ENCODE data around the gene GAA. TPM values are rescaled to one million over a fixed set of nuclear protein-coding genes. Genes with fewer than 3 reads are reported as not detected.

Gene GAA
- 68.4 and 78.4 TPM in 2 replicates for total RNA-seq (2014; rRNA removed; shearing (Covaris generic))

DNA sequence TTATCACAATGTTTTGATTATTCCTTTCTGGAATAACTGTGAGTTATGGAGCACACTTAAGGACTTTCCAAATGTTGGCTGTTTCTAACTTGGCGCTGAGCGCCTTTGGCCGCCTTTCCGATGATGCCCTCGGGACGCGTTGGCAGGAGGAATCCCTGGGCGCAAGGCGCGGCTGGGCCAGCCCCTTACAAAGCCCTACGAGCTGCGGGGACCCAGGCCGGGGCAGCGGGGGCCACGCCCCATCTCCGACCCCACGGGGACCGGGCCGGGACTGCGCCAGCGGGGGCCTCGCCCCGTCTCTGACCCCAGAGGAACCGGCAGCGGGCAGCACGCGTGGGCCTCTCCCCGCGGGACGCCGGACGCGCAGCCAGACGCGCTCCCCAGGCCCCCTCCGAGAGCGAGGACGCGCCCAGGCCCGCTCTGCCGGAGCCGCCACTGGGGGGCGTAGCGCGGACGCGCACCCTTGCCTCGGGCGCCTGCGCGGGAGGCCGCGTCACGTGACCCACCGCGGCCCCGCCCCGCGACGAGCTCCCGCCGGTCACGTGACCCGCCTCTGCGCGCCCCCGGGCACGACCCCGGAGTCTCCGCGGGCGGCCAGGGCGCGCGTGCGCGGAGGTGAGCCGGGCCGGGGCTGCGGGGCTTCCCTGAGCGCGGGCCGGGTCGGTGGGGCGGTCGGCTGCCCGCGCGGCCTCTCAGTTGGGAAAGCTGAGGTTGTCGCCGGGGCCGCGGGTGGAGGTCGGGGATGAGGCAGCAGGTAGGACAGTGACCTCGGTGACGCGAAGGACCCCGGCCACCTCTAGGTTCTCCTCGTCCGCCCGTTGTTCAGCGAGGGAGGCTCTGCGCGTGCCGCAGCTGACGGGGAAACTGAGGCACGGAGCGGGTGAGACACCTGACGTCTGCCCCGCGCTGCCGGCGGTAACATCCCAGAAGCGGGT is at the start of gene GAA:
TSS of gene GAA (plus strand) at position 571 of the 935 bp plus-strand sequence. CDS start 3,006 bp downstream, outside the sequence.
- Histone ChIP-seq H3K4me3 (ENCODE audit: insufficient read depth, low read depth, low read length) (peak within 1 kb of the TSS; percentile 94), H3K36me3 (replicated peaks; ENCODE audit: control insufficient read depth, insufficient read depth, low read length) (no peaks in the 10 kb centered on the region), H3K27me3 (ENCODE audit: control insufficient read depth, insufficient read depth, low read length) (peaks cover 2% of the 10 kb centered on the region; the same call in 1 of the 2 replicates)
- DNase-seq = peak; percentile 100

GRCh38 chr17:80051681-80052080 is 49.7 kb upstream of the GAA start:
- Histone ChIP-seq H3K27me3 (ENCODE audit: control insufficient read depth, insufficient read depth, low read length) (no peaks in the 10 kb centered on the region), H3K36me3 (replicated peaks; ENCODE audit: control insufficient read depth, insufficient read depth, low read length) (no peaks in the 10 kb centered on the region; the same call in none of the 2 replicates), H3K4me3 (ENCODE audit: insufficient read depth, low read depth, low read length) (no peak overlapping the region)
- DNase-seq = no peak

- Histone ChIP-seq H3K27me3 (ENCODE audit: control insufficient read depth, insufficient read depth, low read length) (no peaks in the 10 kb centered on the region), H3K36me3 (replicated peaks; ENCODE audit: control insufficient read depth, insufficient read depth, low read length) (no peaks in the 10 kb centered on the region; the same call in 1 of the 2 replicates), H3K4me3 (ENCODE audit: insufficient read depth, low read depth, low read length) (no peak overlapping the region)
- no peak for DNase-seq
These were observed 48.3 kb upstream of the GAA start for GRCh38 chr17:80053102-80053501.

DNA sequence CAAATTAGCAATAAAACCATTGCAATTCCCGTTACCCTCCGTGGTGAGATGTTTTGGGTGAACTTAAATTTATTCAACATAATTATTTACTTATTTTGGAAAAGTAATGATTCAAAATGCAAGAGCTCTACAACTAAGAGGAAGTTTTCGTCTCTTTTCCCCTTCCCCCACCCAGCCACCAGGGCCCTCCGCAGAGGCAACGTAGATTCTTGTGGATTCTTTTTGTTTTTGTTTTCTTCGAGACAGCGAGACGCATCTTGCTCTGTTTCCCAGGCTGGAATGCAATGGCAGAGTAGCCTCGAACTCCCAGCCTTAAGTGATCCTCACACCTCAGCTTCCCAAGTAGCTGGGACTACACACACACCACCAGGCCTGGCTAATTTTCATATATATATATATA is 45.8 kb upstream of the GAA start:
- no peaks in the 10 kb centered on the region; the same call in 1 of the 2 replicates for H3K36me3 ChIP-seq (replicated peaks; ENCODE audit: control insufficient read depth, insufficient read depth, low read length)
- DNase-seq = peak; percentile 66

GRCh38 chr17:80058311-80058955 is 42.9 kb upstream of the GAA start:
- H3K4me3 ChIP-seq (ENCODE audit: insufficient read depth, low read depth, low read length) = no peak overlapping the region
- no peak for DNase-seq
- H3K27me3 ChIP-seq (ENCODE audit: control insufficient read depth, insufficient read depth, low read length) = no peaks in the 10 kb centered on the region
- no peaks in the 10 kb centered on the region; the same call in 1 of the 2 replicates for H3K36me3 ChIP-seq (replicated peaks; ENCODE audit: control insufficient read depth, insufficient read depth, low read length)

More for the DNA sequence above, 45.8 kb upstream of the GAA start:
- Histone ChIP-seq H3K4me3 (ENCODE audit: insufficient read depth, low read depth, low read length) (no peak overlapping the region), H3K27me3 (ENCODE audit: control insufficient read depth, insufficient read depth, low read length) (no peaks in the 10 kb centered on the region)

- DNase-seq = no peak
- H3K4me3 ChIP-seq (ENCODE audit: insufficient read depth, low read depth, low read length) = no peak overlapping the region
- no peaks in the 10 kb centered on the region; the same call in 1 of the 2 replicates for H3K36me3 ChIP-seq (replicated peaks; ENCODE audit: control insufficient read depth, insufficient read depth, low read length)
- H3K27me3 ChIP-seq (ENCODE audit: control insufficient read depth, insufficient read depth, low read length) = no peaks in the 10 kb centered on the region
These were observed 40.7 kb upstream of the GAA start for GRCh38 chr17:80060644-80061043.

- no peak for DNase-seq
- Histone ChIP-seq H3K4me3 (ENCODE audit: insufficient read depth, low read depth, low read length) (no peak overlapping the region), H3K27me3 (ENCODE audit: control insufficient read depth, insufficient read depth, low read length) (no peaks in the 10 kb centered on the region), H3K36me3 (replicated peaks; ENCODE audit: control insufficient read depth, insufficient read depth, low read length) (no peaks in the 10 kb centered on the region; the same call in 1 of the 2 replicates)
These were observed 40.0 kb upstream of the GAA start for GRCh38 chr17:80061421-80061820.

GRCh38 chr17:80063830-80064585 is 37.4 kb upstream of the GAA start:
- Histone ChIP-seq H3K36me3 (replicated peaks; ENCODE audit: control insufficient read depth, insufficient read depth, low read length) (no peaks in the 10 kb centered on the region), H3K27me3 (ENCODE audit: control insufficient read depth, insufficient read depth, low read length) (no peaks in the 10 kb centered on the region), H3K4me3 (ENCODE audit: insufficient read depth, low read depth, low read length) (no peak overlapping the region)
- peak; percentile 46 for DNase-seq

DNA sequence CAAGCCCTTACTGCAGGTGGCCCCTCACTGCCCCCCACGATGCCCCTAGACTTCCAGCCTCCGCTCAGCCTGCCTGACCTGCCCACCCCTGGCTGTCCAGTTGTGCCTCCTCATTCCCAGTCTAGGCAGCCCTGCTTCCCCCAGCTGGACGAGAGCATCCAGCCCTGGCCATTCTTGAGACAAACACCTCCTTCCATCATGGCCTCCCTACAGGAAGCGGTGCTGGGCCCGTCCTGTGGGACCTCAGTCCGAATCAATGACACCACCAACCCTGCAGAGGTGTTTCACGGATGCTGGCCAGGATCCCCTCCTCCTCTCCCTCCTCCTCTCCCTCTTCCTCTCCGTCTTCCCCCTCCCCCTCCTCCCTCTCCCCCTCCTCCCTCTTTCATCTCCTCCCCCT is 36.7 kb upstream of the GAA start:
- Histone ChIP-seq H3K4me3 (ENCODE audit: insufficient read depth, low read depth, low read length) (no peak overlapping the region), H3K36me3 (replicated peaks; ENCODE audit: control insufficient read depth, insufficient read depth, low read length) (no peaks in the 10 kb centered on the region)

GRCh38 chr17:80065478-80066170 is 35.8 kb upstream of the GAA start:
- no peaks in the 10 kb centered on the region for H3K36me3 ChIP-seq (replicated peaks; ENCODE audit: control insufficient read depth, insufficient read depth, low read length)
- no peak overlapping the region for H3K4me3 ChIP-seq (ENCODE audit: insufficient read depth, low read depth, low read length)
- DNase-seq = peak; percentile 86
- no peaks in the 10 kb centered on the region for H3K27me3 ChIP-seq (ENCODE audit: control insufficient read depth, insufficient read depth, low read length)

More for the DNA sequence above, 36.7 kb upstream of the GAA start:
- H3K27me3 ChIP-seq (ENCODE audit: control insufficient read depth, insufficient read depth, low read length) = no peaks in the 10 kb centered on the region
- peak; percentile 55 for DNase-seq

GRCh38 chr17:80067393-80067986 is 33.9 kb upstream of the GAA start:
- no peak for DNase-seq
- H3K4me3 ChIP-seq (ENCODE audit: insufficient read depth, low read depth, low read length) = no peak overlapping the region
- H3K27me3 ChIP-seq (ENCODE audit: control insufficient read depth, insufficient read depth, low read length) = no peaks in the 10 kb centered on the region
- no peaks in the 10 kb centered on the region for H3K36me3 ChIP-seq (replicated peaks; ENCODE audit: control insufficient read depth, insufficient read depth, low read length)

- no peak overlapping the region for H3K4me3 ChIP-seq (ENCODE audit: insufficient read depth, low read depth, low read length)
- H3K27me3 ChIP-seq (ENCODE audit: control insufficient read depth, insufficient read depth, low read length) = no peaks in the 10 kb centered on the region
- no peak for DNase-seq
- no peaks in the 10 kb centered on the region for H3K36me3 ChIP-seq (replicated peaks; ENCODE audit: control insufficient read depth, insufficient read depth, low read length)
These were observed 32.8 kb upstream of the GAA start for GRCh38 chr17:80068301-80069222.

Data from H7 (cell line).